NCI-H526 treated with DMSO at 0.1 percent for 48 hours (cell line): ENCODE measurements around the gene B4GALT5.
A peak's percentile ranks its signal among the peaks of the same experiment; 100 is the strongest.
"Not testable (repeated sequence)": the region's sequence is repeated elsewhere in the genome, so short reads cannot be mapped to it uniquely, and the experiment has no call there.

Experiments
- DNase-seq: peaks from one replicate; lab custom pipeline; 2025; lab: John Stamatoyannopoulos, UW

The B4GALT5 gene

GRCh38 chr20:49729780-49730179 is 16.1 kb upstream of the B4GALT5 start:
- no peak for DNase-seq

GRCh38 chr20:49727894-49728885 is 14.5 kb upstream of the B4GALT5 start:
- DNase-seq = no peak

- no peak for DNase-seq
Measured at GRCh38 chr20:49727478-49727877, 13.8 kb upstream of the B4GALT5 start.

DNA sequence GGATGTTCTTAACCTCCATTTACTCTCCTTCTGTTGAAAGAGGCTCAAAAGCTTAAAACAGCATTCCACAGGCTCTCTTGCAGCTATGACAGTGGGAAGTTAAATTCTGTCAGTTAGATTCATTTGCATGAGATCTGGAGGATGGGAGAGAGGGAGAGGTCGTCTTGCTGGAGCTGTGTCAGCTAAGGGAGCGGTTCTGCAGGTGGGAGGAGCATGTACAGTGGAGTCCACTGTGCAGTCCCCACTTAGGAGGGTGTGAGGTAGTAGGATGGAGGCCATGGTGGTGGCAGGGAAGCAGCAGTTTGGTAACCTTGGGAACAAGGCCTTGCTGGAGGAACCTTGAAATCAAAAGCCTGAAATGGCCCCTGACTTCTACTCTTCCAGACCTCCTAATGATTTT is 12.0 kb upstream of the B4GALT5 start:
- DNase-seq = no peak

DNA sequence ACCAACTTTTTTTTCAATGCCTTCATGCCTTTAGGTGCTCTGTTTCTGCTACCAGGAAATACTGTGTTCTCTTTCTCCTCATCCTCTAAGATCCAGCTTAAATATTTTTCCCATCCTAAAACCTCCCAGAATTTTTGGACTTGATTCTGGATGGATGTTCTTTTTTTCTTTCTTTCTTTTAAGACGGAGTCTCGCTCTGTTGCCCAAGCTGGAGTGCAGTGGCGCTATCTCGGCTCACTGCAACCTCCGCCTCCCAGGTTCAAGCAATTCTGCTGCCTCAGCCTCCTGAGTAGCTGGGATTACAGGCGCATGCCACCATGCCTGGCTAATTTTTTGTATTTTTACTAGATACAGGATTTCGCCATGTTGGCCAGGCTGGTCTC is 11.5 kb upstream of the B4GALT5 start:
- not testable (repeated sequence) for DNase-seq

DNA sequence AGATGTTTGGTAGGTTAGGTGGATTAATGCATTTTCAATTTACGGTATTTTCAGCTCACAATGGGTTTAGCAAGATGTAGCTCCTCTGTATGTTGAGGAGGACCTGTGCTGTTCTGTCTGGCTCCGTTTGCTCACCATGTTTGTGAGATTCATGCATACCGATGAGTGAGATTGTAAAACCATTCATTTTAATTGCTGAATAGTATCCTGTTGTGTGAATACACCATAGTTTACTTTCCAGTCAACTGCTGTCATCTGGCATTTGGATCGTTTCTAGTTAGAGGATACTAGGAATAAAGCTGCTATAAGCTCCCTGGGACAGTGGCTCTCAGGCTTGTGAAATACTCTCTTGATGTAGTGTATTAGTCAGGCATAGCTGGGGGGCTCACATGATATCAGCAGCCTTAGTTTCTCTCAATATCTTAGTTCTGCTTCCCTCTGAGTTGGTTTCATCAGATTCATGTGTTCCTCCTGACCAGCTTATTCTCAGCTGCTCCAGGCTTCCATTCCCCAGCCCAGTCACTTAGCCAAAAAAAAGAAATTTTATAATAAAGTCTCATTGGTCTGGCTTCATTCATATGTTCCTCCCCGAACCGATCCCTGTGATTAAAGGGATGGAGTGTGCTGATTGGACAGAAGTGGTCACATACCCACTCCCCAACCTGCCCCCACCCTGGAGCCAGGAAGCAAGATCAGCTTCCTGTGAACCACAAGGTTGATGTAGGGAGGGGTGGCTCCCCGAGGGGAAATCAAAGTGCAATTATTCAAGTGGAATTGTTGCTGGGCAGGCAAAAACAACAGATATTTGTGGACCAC is 10.9 kb upstream of the B4GALT5 start:
- no peak for DNase-seq

DNA sequence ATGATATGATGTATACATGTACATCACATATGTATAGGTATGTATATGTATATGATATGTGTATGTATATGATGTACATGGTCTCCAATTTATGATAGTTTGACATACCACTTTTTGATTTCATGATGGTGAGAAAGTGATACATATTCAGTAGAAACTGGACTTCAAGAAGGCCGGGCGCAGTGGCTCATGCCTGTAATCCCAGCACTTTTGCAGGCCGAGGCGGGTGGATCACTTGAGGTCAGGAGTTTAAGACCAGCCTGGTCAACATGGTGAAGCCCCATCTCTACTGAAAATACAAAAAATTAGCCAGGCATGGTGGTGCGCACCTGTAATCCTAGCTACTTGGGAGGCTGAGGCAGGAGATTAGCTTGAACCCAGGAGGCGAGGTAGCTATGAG is 10.1 kb upstream of the B4GALT5 start:
- DNase-seq = not testable (repeated sequence)

DNA sequence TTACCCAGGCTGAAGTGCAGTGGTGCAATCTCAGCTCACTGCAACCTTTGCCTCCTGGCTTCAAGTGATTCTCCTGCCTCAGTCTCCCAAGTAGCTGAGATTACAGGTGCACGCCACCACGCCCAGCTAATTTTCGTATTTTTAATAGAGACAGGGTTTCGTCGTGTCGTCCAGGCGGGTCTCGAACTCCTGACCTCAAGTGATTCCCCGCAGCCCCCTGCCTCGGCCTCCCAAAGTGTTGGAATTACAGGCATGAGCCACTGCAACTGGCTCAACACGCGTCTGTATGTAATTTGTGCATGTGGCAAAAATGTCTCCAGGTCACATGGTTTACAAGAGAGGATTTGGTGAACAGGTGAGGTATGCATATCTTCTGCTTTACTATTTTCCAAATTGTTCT is 7.6 kb upstream of the B4GALT5 start:
- not testable (repeated sequence) for DNase-seq

DNA sequence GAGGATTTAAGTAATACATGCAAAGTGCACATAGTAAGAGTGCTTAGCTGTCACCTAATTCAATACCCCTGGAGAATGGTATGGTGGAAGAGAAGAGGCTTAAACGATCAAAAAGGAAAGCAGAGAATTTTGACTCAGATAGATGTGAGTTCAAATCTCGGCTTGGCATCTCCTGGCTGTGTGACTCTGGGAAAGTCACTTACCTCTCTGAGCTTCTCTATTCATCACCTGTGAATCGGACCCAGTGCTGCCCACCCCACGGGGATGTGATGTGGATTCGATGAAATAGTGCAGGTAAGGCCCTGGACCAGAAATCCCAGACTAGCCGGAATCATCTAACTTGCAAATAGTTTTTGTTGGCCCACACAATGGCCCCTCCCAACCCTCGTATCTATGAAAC is 1.8 kb upstream of the B4GALT5 start:
- no peak for DNase-seq

- peak; percentile 76 for DNase-seq
Measured at GRCh38 chr20:49712996-49713752, 504 bp downstream of the B4GALT5 start.

- DNase-seq = no peak
Measured at GRCh38 chr20:49712646-49712995, 1.1 kb downstream of the B4GALT5 start.

- DNase-seq = no peak
Measured at GRCh38 chr20:49712118-49712517, 1.6 kb downstream of the B4GALT5 start.

DNA sequence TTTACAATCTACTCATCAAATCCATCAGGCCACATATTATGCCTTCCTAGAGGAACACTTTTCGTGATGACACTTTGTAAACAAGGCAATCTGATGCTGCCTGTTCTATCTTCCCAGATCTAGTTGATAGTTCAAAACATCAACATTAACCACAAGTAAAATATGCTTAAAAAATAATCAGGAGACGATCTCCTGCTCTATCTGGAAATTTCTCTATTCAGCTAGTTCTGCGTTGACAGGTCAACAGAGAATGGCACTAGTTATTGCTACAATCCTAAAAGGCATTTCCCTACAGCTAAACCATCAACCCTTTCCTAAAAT is 2.1 kb downstream of the B4GALT5 start:
- DNase-seq = no peak

DNA sequence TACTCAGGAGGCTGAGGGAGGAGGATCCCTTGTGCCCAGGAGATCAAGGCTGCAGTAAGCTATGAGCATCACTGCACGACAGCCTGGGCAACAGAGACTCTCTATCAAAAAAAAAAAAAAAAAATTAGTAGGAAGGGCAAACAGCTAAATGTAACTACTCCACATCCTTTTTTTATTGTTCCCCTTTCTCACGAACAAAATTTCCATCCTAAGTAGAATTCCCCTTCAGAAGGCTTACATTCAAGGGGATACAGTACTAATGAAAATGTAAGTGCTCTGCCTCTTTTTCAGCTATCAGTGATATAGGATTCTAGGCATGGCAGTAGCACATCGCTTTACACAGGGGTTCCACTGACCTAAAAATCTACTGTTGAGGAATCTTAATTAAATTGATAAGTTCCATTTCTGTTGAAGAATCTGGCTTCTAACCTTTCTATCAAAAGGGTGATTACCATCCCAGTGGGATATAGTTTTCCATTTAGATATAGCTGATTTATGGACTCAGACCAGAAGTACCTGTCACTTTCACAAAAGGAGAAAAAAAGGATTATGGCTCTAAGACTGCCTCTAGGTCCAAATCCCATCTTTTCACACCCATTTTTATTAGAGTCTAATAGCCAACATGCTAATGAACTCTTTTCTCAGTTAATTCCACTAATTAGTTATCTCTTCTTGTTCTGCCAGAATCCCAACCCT is 2.6 kb downstream of the B4GALT5 start:
- no peak for DNase-seq

DNA sequence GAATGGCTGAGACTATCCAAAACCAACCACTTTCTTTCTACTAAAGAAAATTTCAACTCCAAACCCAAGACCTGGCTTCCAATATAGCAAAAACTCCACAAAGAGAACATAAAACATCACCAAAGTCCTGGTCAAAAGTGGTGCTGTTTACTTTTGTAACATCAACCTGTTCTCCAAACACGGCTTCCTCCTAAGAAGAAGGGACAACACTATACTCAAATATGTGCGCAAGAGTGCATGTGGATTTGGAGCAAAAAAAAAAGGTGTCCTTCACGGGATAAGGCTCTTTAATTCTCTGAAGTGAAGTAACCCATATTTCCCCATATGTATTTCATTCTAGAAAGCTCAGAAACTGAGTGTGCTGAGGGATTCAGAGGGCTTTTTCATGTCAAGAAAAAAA is 6.6 kb downstream of the B4GALT5 start:
- no peak for DNase-seq

- DNase-seq = no peak
Measured at GRCh38 chr20:49706630-49707091, 7.0 kb downstream of the B4GALT5 start.

GRCh38 chr20:49705893-49706292 is 7.8 kb downstream of the B4GALT5 start:
- DNase-seq = not testable (repeated sequence)

- DNase-seq = no peak
Measured at GRCh38 chr20:49705358-49705757, 8.3 kb downstream of the B4GALT5 start.

GRCh38 chr20:49704932-49705336 is 8.7 kb downstream of the B4GALT5 start:
- no peak for DNase-seq

GRCh38 chr20:49701916-49702315 is 11.8 kb downstream of the B4GALT5 start:
- no peak for DNase-seq

- DNase-seq = no peak
Measured at GRCh38 chr20:49701241-49701790, 12.4 kb downstream of the B4GALT5 start.
